Parathyroid adenoma (tissue), 2 donors: ENCODE results near the gene DAD1.
"Not testable (repeated sequence)": the region's sequence is repeated elsewhere in the genome, so short reads cannot be mapped to it uniquely, and the experiment has no call there.

ENCODE experiments used
- H2AFZ ChIP-seq: fragments of 300-600 bp; sonication (generic); one replicate; pipeline ENCODE4 v1.7.0; 2017; ENCODE audit warnings: antibody characterized with exemption, mild to moderate bottlenecking
- H3K27ac ChIP-seq: fragments of 300-600 bp; sonication (generic); one replicate; pipeline ENCODE4 v1.7.0; 2017
- H3K27me3 ChIP-seq: fragments of 300-600 bp; sonication (generic); one replicate; pipeline ENCODE4 v1.7.0; 2017; ENCODE audit warnings: low read length; ENCODE audit not compliant: control insufficient read depth, insufficient read depth
- H3K36me3 ChIP-seq: fragments of 300-600 bp; sonication (generic); one replicate; pipeline ENCODE4 v1.7.0; 2017; ENCODE audit warnings: low read length; ENCODE audit not compliant: control insufficient read depth, insufficient read depth
- H3K4me1 ChIP-seq: fragments of 300-600 bp; sonication (generic); one replicate; pipeline ENCODE4 v1.7.0; 2017; ENCODE audit warnings: control low read depth
- H3K4me2 ChIP-seq: fragments of 300-600 bp; sonication (generic); one replicate; pipeline ENCODE4 v1.7.0; 2017; ENCODE audit warnings: low read length
- H3K4me3 ChIP-seq: fragments of 300-600 bp; sonication (generic); one replicate; pipeline ENCODE4 v1.7.0; 2017; ENCODE audit warnings: low read depth, low read length
- H3K79me2 ChIP-seq: fragments of 300-600 bp; sonication (generic); one replicate; pipeline ENCODE4 v1.7.0; 2017; ENCODE audit warnings: control low read depth
- H3K9ac ChIP-seq: fragments of 300-600 bp; sonication (generic); one replicate; pipeline ENCODE4 v1.7.0; 2017; ENCODE audit warnings: mild to moderate bottlenecking
- H3K9me3 ChIP-seq: fragments of 300-600 bp; sonication (generic); one replicate; pipeline ENCODE4 v1.7.0; 2017; ENCODE audit warnings: low read length; ENCODE audit not compliant: control insufficient read depth
- CTCF ChIP-seq: fragments of 300-600 bp; sonication (generic); IDR thresholded peaks from one replicate; pipeline ENCODE4 v1.7.0; 2017; ENCODE audit warnings: antibody characterized with exemption, mild to moderate bottlenecking
- donor health status: primary hyperparathyroidism.

DAD1 gene

GRCh38 chr14:22589096-22589839 lies at the start of gene DAD1:
Gene DAD1, minus strand, starts transcription at chr14:22589224. Its CDS starts 67 bp downstream, at chr14:22589157.
- no peak for TF ChIP-seq CTCF
- Histone ChIP-seq H3K4me1 (peaks cover 17% of the 10 kb centered on the region), H3K4me3 (peak within 1 kb of the TSS; percentile 86)

GRCh38 chr14:22635980-22636379 lies 47.0 kb upstream of the DAD1 start:
- H3K4me1 ChIP-seq, H3K27me3 ChIP-seq, H2AFZ ChIP-seq, H3K9ac ChIP-seq, H3K4me2 ChIP-seq, H3K36me3 ChIP-seq, H3K27ac ChIP-seq, H3K4me3 ChIP-seq, H3K9me3 ChIP-seq, H3K79me2 ChIP-seq: not testable (repeated sequence)

More at GRCh38 chr14:22589096-22589839, at the start of gene DAD1:
- H3K36me3 ChIP-seq = no peaks in the 10 kb centered on the region
- H3K79me2 ChIP-seq = peaks cover 43% of the 10 kb centered on the region
- H3K4me2 ChIP-seq = peak within 1 kb of the TSS; percentile 93
- peak within 1 kb of the TSS; percentile 1 for H3K9ac ChIP-seq
- peak within 1 kb of the TSS; percentile 85 for H3K27ac ChIP-seq
- H2AFZ ChIP-seq = peak within 1 kb of the TSS; percentile 81
- H3K9me3 ChIP-seq = no peaks in the 10 kb centered on the region
- H3K27me3 ChIP-seq = no peaks in the 10 kb centered on the region

- no peaks in the 10 kb centered on the region for H3K79me2 ChIP-seq
- H3K36me3 ChIP-seq = no peaks in the 10 kb centered on the region
- no peak overlapping the region for H3K27ac ChIP-seq
- H3K9ac ChIP-seq = no peak overlapping the region
- H3K4me3 ChIP-seq = no peak overlapping the region
- no peaks in the 10 kb centered on the region for H3K4me1 ChIP-seq
- no peaks in the 10 kb centered on the region for H3K27me3 ChIP-seq
- no peak overlapping the region for H2AFZ ChIP-seq
- no peaks in the 10 kb centered on the region for H3K9me3 ChIP-seq
- H3K4me2 ChIP-seq = no peak overlapping the region
- no peak for TF ChIP-seq CTCF
Observed at GRCh38 chr14:22634233-22634900, 45.3 kb upstream of the DAD1 start.

GRCh38 chr14:22630486-22630885 lies 41.5 kb upstream of the DAD1 start:
- Histone ChIP-seq H3K4me1 (no peaks in the 10 kb centered on the region), H3K27ac (no peak overlapping the region), H3K79me2 (no peaks in the 10 kb centered on the region), H3K27me3 (no peaks in the 10 kb centered on the region), H2AFZ (no peak overlapping the region), H3K9ac (no peak overlapping the region), H3K4me2 (no peak overlapping the region), H3K4me3 (no peak overlapping the region), H3K9me3 (no peaks in the 10 kb centered on the region), H3K36me3 (no peaks in the 10 kb centered on the region)
- no peak for TF ChIP-seq CTCF

- H3K4me3 ChIP-seq = no peak overlapping the region
- no peaks in the 10 kb centered on the region for H3K79me2 ChIP-seq
- H3K27ac ChIP-seq = no peak overlapping the region
- no peaks in the 10 kb centered on the region for H3K36me3 ChIP-seq
- H3K27me3 ChIP-seq = no peaks in the 10 kb centered on the region
- no peak overlapping the region for H2AFZ ChIP-seq
- no peak overlapping the region for H3K9ac ChIP-seq
- no peaks in the 10 kb centered on the region for H3K9me3 ChIP-seq
- H3K4me2 ChIP-seq = no peak overlapping the region
- no peaks in the 10 kb centered on the region for H3K4me1 ChIP-seq
- TF ChIP-seq CTCF = no peak
Observed at GRCh38 chr14:22630066-22630465, 41.0 kb upstream of the DAD1 start.
